Upper lobe of left lung (tissue), 4 donors: Measurements from ENCODE around the gene PACSIN3.

ENCODE experiments used
- CTCF ChIP-seq, 6 experiments: fragments of 450-650 bp in 4 of 6; fragments of 200-600 bp in 2 of 6; sonication (generic) in 2 of 6; IDR thresholded peaks; one replicate each; pipeline ENCODE4 v1.5.1; 2016 to 2019; ENCODE audit warnings: antibody characterized with exemption in 6 of 6
- EP300 ChIP-seq, 4 donors: sonication (generic); formaldehyde crosslinking; IDR thresholded peaks; one replicate each; pipeline ENCODE4 v1.5.1; 2017; ENCODE audit warnings: antibody characterized with exemption in 4 of 4, control low read depth in 2 of 4
- POLR2A ChIP-seq, 4 donors: fragments of 450-650 bp; IDR thresholded peaks; one replicate each; pipeline ENCODE4 v1.5.1; 2016 to 2017; ENCODE audit warnings: antibody characterized with exemption in 4 of 4, mild to moderate bottlenecking in 2 of 4
- POLR2AphosphoS5 ChIP-seq, 2 donors: sonication (generic); formaldehyde crosslinking; IDR thresholded peaks; one replicate each; pipeline ENCODE4 v1.5.1; 2017; ENCODE audit warnings: antibody characterized with exemption in 2 of 2

- TF ChIP-seq POLR2A (IDR thresholded peaks at IDR 0.05) (no peak), CTCF (IDR thresholded peaks at IDR 0.05) (no peak), POLR2AphosphoS5 (IDR thresholded peaks at IDR 0.05) (no peak), EP300 (IDR thresholded peaks at IDR 0.05) (no peak)
Observed at GRCh38 chr11:47180006-47180787, 6.0 kb downstream of the PACSIN3 start.
